GM10248 (cell line): ENCODE data around the gene ETS1.

Experiments used
- CTCF ChIA-PET: fragments of 300-600 bp; sonication (Branson Sonifier 250); formaldehyde crosslinking; extraction: SDS; loops from one replicate; lab custom pipeline; 2021; ENCODE audit warnings: antibody characterized with exemption; lab: Yijun Ruan, JAX
- POLR2A ChIA-PET: fragments of 350-650 bp; sonication (Branson Sonifier 250); formaldehyde crosslinking; extraction: SDS; loops from one replicate; lab custom pipeline; 2020; ENCODE audit warnings: antibody characterized with exemption; lab: Yijun Ruan, JAX
- DNase-seq: peaks from one replicate; pipeline ENCODE4 v3.0.0; 2012; ENCODE audit errors: extremely low spot score
- TF ChIP-seq, protein P1 (sequence below): IDR thresholded peaks from 2 replicates; pipeline ENCODE4 v1.5.1; 2012; ENCODE audit warnings: mild to moderate bottlenecking, low read depth; ENCODE audit errors: extremely low read depth, missing control alignments, control extremely low read depth

ETS1 gene

GRCh38 chr11:128424851-128425285, 162.5 kb downstream of the ETS1 start:
- DNase-seq, result no peak
- ChIA-PET CTCF (interaction anchor here (0.8 kb wide), 1 partner anchor 18 kb away, joined by 3 read pairs; no protein-coding TSS in a partner anchor), POLR2A (no interaction called here)
- TF ChIP-seq, protein P1, sequence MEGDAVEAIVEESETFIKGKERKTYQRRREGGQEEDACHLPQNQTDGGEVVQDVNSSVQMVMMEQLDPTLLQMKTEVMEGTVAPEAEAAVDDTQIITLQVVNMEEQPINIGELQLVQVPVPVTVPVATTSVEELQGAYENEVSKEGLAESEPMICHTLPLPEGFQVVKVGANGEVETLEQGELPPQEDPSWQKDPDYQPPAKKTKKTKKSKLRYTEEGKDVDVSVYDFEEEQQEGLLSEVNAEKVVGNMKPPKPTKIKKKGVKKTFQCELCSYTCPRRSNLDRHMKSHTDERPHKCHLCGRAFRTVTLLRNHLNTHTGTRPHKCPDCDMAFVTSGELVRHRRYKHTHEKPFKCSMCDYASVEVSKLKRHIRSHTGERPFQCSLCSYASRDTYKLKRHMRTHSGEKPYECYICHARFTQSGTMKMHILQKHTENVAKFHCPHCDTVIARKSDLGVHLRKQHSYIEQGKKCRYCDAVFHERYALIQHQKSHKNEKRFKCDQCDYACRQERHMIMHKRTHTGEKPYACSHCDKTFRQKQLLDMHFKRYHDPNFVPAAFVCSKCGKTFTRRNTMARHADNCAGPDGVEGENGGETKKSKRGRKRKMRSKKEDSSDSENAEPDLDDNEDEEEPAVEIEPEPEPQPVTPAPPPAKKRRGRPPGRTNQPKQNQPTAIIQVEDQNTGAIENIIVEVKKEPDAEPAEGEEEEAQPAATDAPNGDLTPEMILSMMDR, result no peak

GRCh38 chr11:128424271-128424711, 163.1 kb downstream of the ETS1 start:
- CTCF ChIA-PET, result interaction anchor here (1.6 to 2.2 kb wide), 3 partner anchors 8 to 136 kb away, joined by 4 to 11 read pairs (median 6); no protein-coding TSS in a partner anchor
- DNase-seq, result no peak
- POLR2A ChIA-PET, result no interaction called here
- TF ChIP-seq, protein P1, result no peak

DNA sequence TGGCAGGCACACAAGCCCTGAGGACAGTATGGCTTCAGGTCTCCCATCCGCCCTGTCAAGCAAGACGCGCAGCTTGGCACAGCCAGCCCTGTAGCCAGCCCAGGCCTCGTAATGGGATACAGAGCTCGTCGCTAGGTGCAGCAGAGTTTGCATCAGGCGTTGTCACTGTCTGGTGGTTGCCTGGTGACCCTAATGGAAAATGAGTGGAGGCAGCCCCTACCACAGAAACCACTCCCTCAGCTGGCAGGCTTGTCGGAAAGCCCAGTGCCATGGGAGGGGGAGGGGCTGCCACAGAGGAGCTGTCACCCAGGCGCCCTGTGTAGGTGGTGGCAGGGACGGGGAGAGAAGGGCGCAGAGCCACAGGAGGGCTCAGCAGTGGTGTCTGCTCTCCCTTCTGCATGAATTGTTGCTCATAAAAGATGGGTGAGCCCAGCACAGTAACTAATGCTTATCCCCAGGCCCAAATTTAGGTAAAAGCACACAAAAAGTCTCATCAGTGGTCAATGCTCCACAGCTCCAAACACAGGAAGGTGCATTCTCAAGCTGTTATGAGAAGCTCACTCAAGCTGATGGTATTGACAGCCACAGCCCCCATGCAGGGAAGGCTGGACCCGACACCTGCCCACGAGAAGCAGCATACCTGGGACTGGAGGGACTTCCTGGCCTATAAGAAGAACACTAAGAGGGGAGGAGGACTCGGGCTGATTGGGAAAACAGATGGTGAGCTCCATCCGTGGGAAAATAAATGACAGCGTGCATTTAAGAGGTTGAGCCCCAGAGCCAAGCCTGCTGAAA, 164.6 kb downstream of the ETS1 start:
- ChIA-PET CTCF (interaction anchor here (1.1 to 2.8 kb wide), 9 partner anchors 10 to 134 kb away, joined by 3 to 13 read pairs (median 5); no protein-coding TSS in a partner anchor), POLR2A (no interaction called here)
- TF ChIP-seq, protein P1, result no peak
- DNase-seq, result no peak

DNA sequence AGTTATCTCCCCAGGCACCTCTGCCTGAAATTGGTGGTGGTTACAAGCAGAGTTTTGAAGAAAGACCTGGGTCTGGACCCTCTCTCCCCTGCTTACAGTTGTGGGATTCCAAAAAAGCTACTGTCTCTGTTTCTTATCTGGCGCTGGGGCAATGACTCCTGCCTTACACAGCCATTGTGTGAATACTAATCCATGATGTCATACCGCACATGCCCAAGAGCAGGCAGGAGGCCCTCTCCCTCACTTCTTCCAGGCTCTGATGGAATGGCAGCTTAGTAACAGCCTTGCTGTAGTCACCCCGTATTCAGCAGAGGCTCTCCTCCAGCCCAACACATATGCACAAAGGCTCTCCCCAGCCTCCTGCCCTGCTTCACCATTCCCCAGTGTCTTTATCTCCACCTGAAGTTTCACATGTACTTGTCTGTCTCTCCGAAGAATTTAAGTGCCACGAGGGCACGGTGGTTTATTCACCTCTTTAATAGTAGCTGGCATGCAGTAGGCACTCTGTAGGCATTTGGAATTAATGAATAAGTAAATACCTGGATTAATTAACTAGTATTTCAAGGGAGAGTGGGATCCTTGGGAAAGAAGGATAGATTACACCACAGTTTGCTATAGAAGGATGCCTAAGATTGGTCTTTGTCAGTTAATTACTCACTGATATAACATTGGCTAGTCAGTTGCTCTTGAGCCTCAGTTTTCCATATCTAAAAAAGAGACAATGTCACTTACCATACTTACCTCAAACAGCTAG, 165.6 kb downstream of the ETS1 start:
- TF ChIP-seq, protein P1, result no peak
- POLR2A ChIA-PET, result no interaction called here
- no peak for DNase-seq
- CTCF ChIA-PET, result interaction anchor here (1.1 to 2.8 kb wide), 7 partner anchors 9 to 41 kb away, joined by 3 to 13 read pairs (median 3); no protein-coding TSS in a partner anchor

DNA sequence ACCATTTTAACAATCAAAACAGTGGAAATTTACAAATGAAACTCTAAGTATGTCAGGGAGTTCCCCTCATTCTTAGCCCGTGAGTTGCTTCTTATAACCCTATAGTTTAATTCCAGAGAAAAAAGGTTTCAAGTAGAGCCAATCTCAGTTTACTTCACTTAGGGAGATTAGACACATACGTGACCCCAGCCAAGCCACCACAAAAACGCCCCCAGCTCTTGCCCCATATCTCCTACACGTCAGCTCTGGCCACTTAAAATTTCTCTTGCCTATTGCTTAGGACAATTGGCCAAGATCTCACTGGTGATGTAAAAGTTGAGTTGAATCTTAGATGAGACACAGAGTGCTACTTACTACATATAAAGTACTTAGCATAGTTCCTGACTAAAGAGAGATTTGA, 166.4 kb downstream of the ETS1 start:
- DNase-seq, result no peak
- POLR2A ChIA-PET, result no interaction called here
- TF ChIP-seq, protein P1, result no peak
- CTCF ChIA-PET, result interaction anchor here (1.2 to 2.8 kb wide), 4 partner anchors 13 to 96 kb away, joined by 3 to 13 read pairs (median 3); no protein-coding TSS in a partner anchor

GRCh38 chr11:128420265-128420664, 167.1 kb downstream of the ETS1 start:
- ChIA-PET POLR2A (no interaction called here), CTCF (interaction anchor here (1.0 to 1.2 kb wide), 2 partner anchors 10 to 95 kb away, joined by 3 read pairs; no protein-coding TSS in a partner anchor)
- no peak for DNase-seq
- TF ChIP-seq, protein P1, result no peak
